ENCODE data around the gene TOR4A. TPM values are rescaled to one million over a fixed set of nuclear protein-coding genes. Genes with fewer than 3 reads are reported as not detected.

TOR4A gene
- total RNA-seq, 1 donor from 2014 or later = 37.7 TPM

- no peaks in the 10 kb centered on the region for H3K36me3 Mint-ChIP-seq (ENCODE audit: low read depth, unreplicated experiment)
- peaks cover 2% of the 10 kb centered on the region for H3K27me3 Mint-ChIP-seq (ENCODE audit: unreplicated experiment)
- H3K9me3 Mint-ChIP-seq (ENCODE audit: unreplicated experiment) = no peaks in the 10 kb centered on the region
- H3K27ac Mint-ChIP-seq (ENCODE audit: unreplicated experiment) = peak overlapping the region; percentile 48
- no peak overlapping the region for H3K4me3 Mint-ChIP-seq (ENCODE audit: unreplicated experiment)
- peaks cover 3% of the 10 kb centered on the region for H3K4me1 Mint-ChIP-seq (ENCODE audit: unreplicated experiment)
- DNase-seq (ENCODE audit: low spot score) = no peak
- no peak for TF ChIP-seq CTCF (IDR thresholded peaks at IDR 0.05; ENCODE audit: unreplicated experiment)
Observed at GRCh38 chr9:137315581-137316011, 38.1 kb downstream of the TOR4A start.

- Mint-ChIP-seq H3K4me1 (ENCODE audit: unreplicated experiment) (peaks cover 3% of the 10 kb centered on the region), H3K27ac (ENCODE audit: unreplicated experiment) (no peak overlapping the region), H3K9me3 (ENCODE audit: unreplicated experiment) (no peaks in the 10 kb centered on the region), H3K4me3 (ENCODE audit: unreplicated experiment) (no peak overlapping the region), H3K27me3 (ENCODE audit: unreplicated experiment) (peaks cover 2% of the 10 kb centered on the region), H3K36me3 (ENCODE audit: low read depth, unreplicated experiment) (no peaks in the 10 kb centered on the region)
- peak; percentile 83 for DNase-seq (ENCODE audit: low spot score)
- TF ChIP-seq CTCF (IDR thresholded peaks at IDR 0.05; ENCODE audit: unreplicated experiment) = no peak
Observed at GRCh38 chr9:137316012-137316981, 38.8 kb downstream of the TOR4A start.

GRCh38 chr9:137317021-137317717, 39.6 kb downstream of the TOR4A start:
- H3K27ac Mint-ChIP-seq (ENCODE audit: unreplicated experiment) = no peak overlapping the region
- peaks cover 2% of the 10 kb centered on the region for H3K27me3 Mint-ChIP-seq (ENCODE audit: unreplicated experiment)
- TF ChIP-seq CTCF (IDR thresholded peaks at IDR 0.05; ENCODE audit: unreplicated experiment) = no peak
- no peaks in the 10 kb centered on the region for H3K36me3 Mint-ChIP-seq (ENCODE audit: low read depth, unreplicated experiment)
- no peak overlapping the region for H3K4me3 Mint-ChIP-seq (ENCODE audit: unreplicated experiment)
- H3K9me3 Mint-ChIP-seq (ENCODE audit: unreplicated experiment) = no peaks in the 10 kb centered on the region
- peak; percentile 8 for DNase-seq (ENCODE audit: low spot score)
- peaks cover 6% of the 10 kb centered on the region for H3K4me1 Mint-ChIP-seq (ENCODE audit: unreplicated experiment)

GRCh38 chr9:137317718-137318511, 40.4 kb downstream of the TOR4A start:
- peak; percentile 5 for DNase-seq (ENCODE audit: low spot score)
- H3K27me3 Mint-ChIP-seq (ENCODE audit: unreplicated experiment) = peaks cover 2% of the 10 kb centered on the region

More at GRCh38 chr9:137317718-137318511, 40.4 kb downstream of the TOR4A start:
- H3K36me3 Mint-ChIP-seq (ENCODE audit: low read depth, unreplicated experiment) = no peaks in the 10 kb centered on the region
- no peak for TF ChIP-seq CTCF (IDR thresholded peaks at IDR 0.05; ENCODE audit: unreplicated experiment)
- no peak overlapping the region for H3K4me3 Mint-ChIP-seq (ENCODE audit: unreplicated experiment)
- no peak overlapping the region for H3K27ac Mint-ChIP-seq (ENCODE audit: unreplicated experiment)
- no peaks in the 10 kb centered on the region for H3K9me3 Mint-ChIP-seq (ENCODE audit: unreplicated experiment)
- peaks cover 6% of the 10 kb centered on the region for H3K4me1 Mint-ChIP-seq (ENCODE audit: unreplicated experiment)
